ENCODE data around the gene EML1. TPM values are rescaled to one million over a fixed set of nuclear protein-coding genes. Genes with fewer than 3 reads are reported as not detected.

EML1 gene
- total and polyA plus RNA-seq, 2 experiments from 2014 or later = 22.9 to 31.9 TPM

GRCh38 chr14:99921425-99921824 is 128.2 kb downstream of the EML1 start:
- DNase-seq (ENCODE audit: low spot score) = no peak
- WGBS (ENCODE audit: low lambda C conversion rate, missing lambda C conversion rate) = 95% methylated on average over 4 of the region's 4 CpGs
- Histone ChIP-seq H3K4me2 (no peak overlapping the region), H3K36me3 (replicated peaks; ENCODE audit: insufficient read depth, low read depth) (no peaks in the 10 kb centered on the region), H3K9me2 (replicated peaks; ENCODE audit: insufficient read depth) (no peaks in the 10 kb centered on the region), H3K4me3 (no peak overlapping the region), H3K79me2 (no peaks in the 10 kb centered on the region), H4K20me1 (ENCODE audit: insufficient read depth, poor library complexity, severe bottlenecking) (no peaks in the 10 kb centered on the region), H3K27me3 (no peaks in the 10 kb centered on the region), H3K4me1 (ENCODE audit: insufficient read depth) (no peaks in the 10 kb centered on the region), H2AFZ (no peak overlapping the region), H3K9me3 (ENCODE audit: low read depth) (no peaks in the 10 kb centered on the region), H3K27ac (no peak overlapping the region)
- TF ChIP-seq CTCF (IDR thresholded peaks at IDR 0.05; ENCODE audit: poor library complexity) = no peak
- no peak for TF ChIP-seq EZH2 (IDR thresholded peaks at IDR 0.05; ENCODE audit: borderline replicate concordance)
- no peak for TF ChIP-seq EZH2phosphoT487 (IDR thresholded peaks at IDR 0.05; ENCODE audit: low read depth, severe bottlenecking, unreplicated experiment)

DNA sequence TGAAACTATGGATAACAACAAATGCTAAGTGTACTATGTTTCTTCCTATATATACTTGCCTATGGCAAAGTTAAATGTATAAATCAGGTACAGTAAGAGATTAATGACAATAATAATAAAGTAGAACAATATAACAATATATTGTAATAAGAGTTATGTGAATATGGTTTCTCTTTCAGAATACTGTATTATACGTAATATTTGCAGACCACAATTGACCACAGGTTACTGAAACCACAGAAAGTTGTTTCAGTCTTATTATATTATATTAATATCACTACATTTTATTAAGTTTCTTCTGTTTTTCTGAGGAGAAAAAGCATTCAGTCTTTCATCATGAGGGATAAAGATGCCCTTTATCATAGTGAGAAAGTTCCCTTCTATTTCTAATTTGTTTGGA is 131.2 kb downstream of the EML1 start:
- Histone ChIP-seq H3K4me1 (ENCODE audit: insufficient read depth) (no peaks in the 10 kb centered on the region), H3K9me3 (ENCODE audit: low read depth) (no peaks in the 10 kb centered on the region), H3K4me2 (no peak overlapping the region), H3K79me2 (no peaks in the 10 kb centered on the region), H3K4me3 (no peak overlapping the region), H4K20me1 (ENCODE audit: insufficient read depth, poor library complexity, severe bottlenecking) (no peaks in the 10 kb centered on the region), H2AFZ (no peak overlapping the region), H3K36me3 (replicated peaks; ENCODE audit: insufficient read depth, low read depth) (no peaks in the 10 kb centered on the region), H3K9me2 (replicated peaks; ENCODE audit: insufficient read depth) (no peaks in the 10 kb centered on the region), H3K27ac (no peak overlapping the region), H3K27me3 (no peaks in the 10 kb centered on the region)
- WGBS (ENCODE audit: low lambda C conversion rate, missing lambda C conversion rate) = 97% methylated on average over 1 of the region's 1 CpG
- no peak for DNase-seq (ENCODE audit: low spot score)
- no peak for TF ChIP-seq CTCF (IDR thresholded peaks at IDR 0.05; ENCODE audit: poor library complexity)
- TF ChIP-seq EZH2 (IDR thresholded peaks at IDR 0.05; ENCODE audit: borderline replicate concordance) = no peak
- no peak for TF ChIP-seq EZH2phosphoT487 (IDR thresholded peaks at IDR 0.05; ENCODE audit: low read depth, severe bottlenecking, unreplicated experiment)

DNA sequence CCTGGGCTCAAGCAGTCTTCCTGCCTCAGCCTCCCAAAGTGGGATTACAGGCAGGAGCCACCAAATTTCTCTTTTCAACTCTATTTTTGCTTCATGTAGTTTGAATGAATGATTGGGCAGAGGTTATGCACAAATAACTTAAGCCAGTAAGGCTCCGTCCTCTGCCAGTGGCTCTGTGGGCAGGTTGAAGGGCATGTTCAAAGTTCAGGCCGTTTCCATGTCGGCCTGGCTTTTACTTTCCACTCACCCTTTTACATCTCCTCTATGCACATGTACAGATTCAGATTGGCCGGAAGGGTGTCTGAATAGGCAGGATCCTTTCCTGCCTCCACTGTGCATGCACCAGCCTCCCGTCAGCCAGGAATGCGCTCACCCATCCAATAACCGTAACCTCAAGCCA is 132.3 kb downstream of the EML1 start:
- Histone ChIP-seq H3K9me2 (replicated peaks; ENCODE audit: insufficient read depth) (no peaks in the 10 kb centered on the region), H3K4me1 (ENCODE audit: insufficient read depth) (no peaks in the 10 kb centered on the region), H3K36me3 (replicated peaks; ENCODE audit: insufficient read depth, low read depth) (no peaks in the 10 kb centered on the region), H3K9me3 (ENCODE audit: low read depth) (no peaks in the 10 kb centered on the region), H3K4me3 (no peak overlapping the region), H3K27me3 (no peaks in the 10 kb centered on the region), H4K20me1 (ENCODE audit: insufficient read depth, poor library complexity, severe bottlenecking) (no peaks in the 10 kb centered on the region), H3K4me2 (no peak overlapping the region), H3K79me2 (no peaks in the 10 kb centered on the region), H2AFZ (no peak overlapping the region), H3K27ac (no peak overlapping the region)
- no peak for DNase-seq (ENCODE audit: low spot score)
- TF ChIP-seq CTCF (IDR thresholded peaks at IDR 0.05; ENCODE audit: poor library complexity) (no peak), EZH2phosphoT487 (IDR thresholded peaks at IDR 0.05; ENCODE audit: low read depth, severe bottlenecking, unreplicated experiment) (no peak), EZH2 (IDR thresholded peaks at IDR 0.05; ENCODE audit: borderline replicate concordance) (no peak)
- WGBS (ENCODE audit: low lambda C conversion rate, missing lambda C conversion rate) = 92% methylated on average over 7 of the region's 7 CpGs

DNA sequence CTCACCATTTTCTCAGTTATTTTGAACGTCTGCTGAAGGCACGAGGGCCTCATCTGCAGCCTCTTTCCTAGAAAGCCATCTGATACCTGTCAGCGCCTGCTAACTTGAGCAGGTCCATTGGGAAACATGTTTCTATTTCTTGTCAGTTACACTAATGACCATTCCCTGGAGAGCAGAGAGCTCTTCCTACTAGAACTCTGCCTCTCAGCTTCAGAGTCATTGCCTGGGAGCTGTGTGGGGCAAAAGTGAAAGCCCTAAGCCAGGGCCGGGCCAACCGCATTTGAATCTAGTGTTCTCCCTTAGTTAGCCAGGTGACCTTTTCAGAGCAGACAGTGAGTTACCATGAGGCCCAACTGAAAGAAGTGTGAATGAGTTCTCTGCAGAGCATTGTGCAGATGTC is 135.8 kb downstream of the EML1 start:
- no peaks in the 10 kb centered on the region for H3K4me1 ChIP-seq (ENCODE audit: insufficient read depth)
- no peaks in the 10 kb centered on the region for H3K27me3 ChIP-seq
- no peaks in the 10 kb centered on the region for H3K36me3 ChIP-seq (replicated peaks; ENCODE audit: insufficient read depth, low read depth)
- no peaks in the 10 kb centered on the region for H4K20me1 ChIP-seq (ENCODE audit: insufficient read depth, poor library complexity, severe bottlenecking)
- H2AFZ ChIP-seq = no peak overlapping the region
- TF ChIP-seq EZH2phosphoT487 (IDR thresholded peaks at IDR 0.05; ENCODE audit: low read depth, severe bottlenecking, unreplicated experiment) (no peak), CTCF (IDR thresholded peaks at IDR 0.05; ENCODE audit: poor library complexity) (no peak), EZH2 (IDR thresholded peaks at IDR 0.05; ENCODE audit: borderline replicate concordance) (no peak)
- WGBS (ENCODE audit: low lambda C conversion rate, missing lambda C conversion rate) = 73% methylated on average over 5 of the region's 5 CpGs
- no peak overlapping the region for H3K4me3 ChIP-seq
- no peaks in the 10 kb centered on the region for H3K9me2 ChIP-seq (replicated peaks; ENCODE audit: insufficient read depth)
- no peak overlapping the region for H3K27ac ChIP-seq
- H3K4me2 ChIP-seq = no peak overlapping the region
- DNase-seq (ENCODE audit: low spot score) = no peak
- no peaks in the 10 kb centered on the region for H3K79me2 ChIP-seq
- no peaks in the 10 kb centered on the region for H3K9me3 ChIP-seq (ENCODE audit: low read depth)

All from hepatocyte (in vitro differentiated cells).